HepG2 (cell line): ENCODE data around the gene TNFRSF18. TPM values are rescaled to one million over a fixed set of nuclear protein-coding genes. Genes with fewer than 3 reads are reported as not detected.

Experiments
- BRD4 ChIP-seq: sonication (generic); formaldehyde crosslinking; IDR thresholded peaks from 2 replicates; pipeline ENCODE4 v1.4.0; 2020; ENCODE audit warnings: missing genetic modification reagents
- DNMT3B ChIP-seq: conservative IDR thresholded peaks from 2 replicates; pipeline ENCODE4 v1.6.1; 2016; ENCODE audit warnings: missing biosample characterization, control low read depth
- ERF ChIP-seq: IDR thresholded peaks from 2 replicates; pipeline ENCODE4 v1.6.1; 2018; ENCODE audit warnings: missing biosample characterization, missing genetic modification reagents
- GATAD2A ChIP-seq: IDR thresholded peaks from 2 replicates; pipeline ENCODE4 v1.6.1; 2016
- HNF4G ChIP-seq, 2 experiments: sonication (generic) in 1 of 2; formaldehyde crosslinking in 1 of 2; IDR thresholded peaks; 2 replicates each; pipeline versions ENCODE4 v1.4.0 to v1.6.1; 2011 to 2020; ENCODE audit warnings: borderline replicate concordance in 2 of 2, low read depth in 2 of 2, mild to moderate bottlenecking in 2 of 2, low read length in 1 of 2, missing genetic modification reagents in 1 of 2, moderate library complexity in 1 of 2
- MTF1 ChIP-seq: sonication (generic); formaldehyde crosslinking; IDR thresholded peaks from 2 replicates; pipeline ENCODE4 v1.5.0; 2020; ENCODE audit warnings: missing genetic modification reagents
- NR3C1 ChIP-seq: sonication (generic); formaldehyde crosslinking; IDR thresholded peaks from 2 replicates; pipeline ENCODE4 v1.4.0; 2020; ENCODE audit warnings: missing genetic modification reagents
- NRL ChIP-seq: sonication (generic); formaldehyde crosslinking; IDR thresholded peaks from 2 replicates; pipeline ENCODE4 v1.5.0; 2020; ENCODE audit warnings: missing genetic modification reagents, mild to moderate bottlenecking, moderate library complexity, borderline replicate concordance
- PAXIP1 ChIP-seq: sonication (generic); formaldehyde crosslinking; conservative IDR thresholded peaks from 2 replicates; pipeline ENCODE4 v1.4.0; 2020; ENCODE audit warnings: mild to moderate bottlenecking, missing genetic modification reagents, moderate library complexity
- RARA ChIP-seq: IDR thresholded peaks from 2 replicates; pipeline ENCODE4 v1.6.1; 2016; ENCODE audit warnings: missing genetic modification reagents, missing compliant biosample characterization
- SAP130 ChIP-seq: IDR thresholded peaks from 2 replicates; pipeline ENCODE4 v1.6.1; 2016; ENCODE audit warnings: low read depth
- TMF1 ChIP-seq: sonication (generic); formaldehyde crosslinking; IDR thresholded peaks from 2 replicates; pipeline ENCODE4 v1.8.1; 2022; ENCODE audit warnings: low read depth, missing genetic modification reagents
- ZBTB34 ChIP-seq: sonication (generic); formaldehyde crosslinking; IDR thresholded peaks from 2 replicates; pipeline ENCODE4 v1.8.0; 2022; ENCODE audit warnings: mild to moderate bottlenecking, missing genetic modification reagents
- ZFX ChIP-seq: sonication (generic); formaldehyde crosslinking; IDR thresholded peaks from 2 replicates; pipeline ENCODE4 v1.4.0; 2020; ENCODE audit warnings: mild to moderate bottlenecking, low read depth, missing genetic modification reagents, moderate library complexity
- ZNF292 ChIP-seq: sonication (generic); formaldehyde crosslinking; IDR thresholded peaks from 2 replicates; pipeline ENCODE4 v1.8.1; 2022; ENCODE audit warnings: mild to moderate bottlenecking, low read depth, missing genetic modification reagents, borderline replicate concordance
- ZNF30 ChIP-seq: sonication (generic); formaldehyde crosslinking; IDR thresholded peaks from 2 replicates; pipeline ENCODE4 v1.5.0; 2020; ENCODE audit warnings: mild to moderate bottlenecking, missing genetic modification reagents
- ZNF333 ChIP-seq: sonication (generic); formaldehyde crosslinking; IDR thresholded peaks from 2 replicates; pipeline ENCODE4 v1.4.0; 2020; ENCODE audit warnings: mild to moderate bottlenecking, missing genetic modification reagents, borderline replicate concordance
- ZNF629 ChIP-seq: sonication (generic); formaldehyde crosslinking; conservative IDR thresholded peaks from 2 replicates; pipeline ENCODE4 v1.5.0; 2020; ENCODE audit warnings: missing genetic modification reagents
- ZNF678 ChIP-seq: sonication (generic); formaldehyde crosslinking; IDR thresholded peaks from 2 replicates; pipeline ENCODE4 v1.4.0; 2020; ENCODE audit warnings: mild to moderate bottlenecking, missing genetic modification reagents
- ZNF687 ChIP-seq: sonication (generic); formaldehyde crosslinking; IDR thresholded peaks from 2 replicates; pipeline ENCODE4 v1.5.1; 2020; ENCODE audit warnings: mild to moderate bottlenecking, missing genetic modification reagents, moderate library complexity
- ZNF883 ChIP-seq: sonication (generic); formaldehyde crosslinking; IDR thresholded peaks from 2 replicates; pipeline ENCODE4 v1.5.1; 2020; ENCODE audit warnings: mild to moderate bottlenecking, missing genetic modification reagents; ENCODE audit errors: not compliant biosample characterization
- polyA plus RNA-seq, 8 experiments: library from polyadenylated mRNA; depleted of rRNA in 3 of 8; stranded (reverse) in 7 of 8; unstranded in 1 of 8; fragments of >200 nt; fragmentation: Illumina TruSeq in 4 of 8; extraction: Trizol in 4 of 8; gene quantifications; 2 replicates each; pipeline versions ENCODE4 v1.2.1 to v1.2.3, GENCODE V29; 2011 to 2016; ENCODE audit warnings: low read depth in 4 of 8, missing spikeins in 1 of 8, mixed read lengths in 1 of 8; ENCODE audit not compliant: insufficient read depth in 1 of 8
- total RNA-seq, 5 experiments: library from RNA; depleted of rRNA; stranded (reverse); fragments of >200 nt; fragmentation: Illumina TruSeq; extraction: Trizol; gene quantifications; 2 replicates each; pipeline ENCODE4 v1.2.3, GENCODE V29; 2016; ENCODE audit warnings: low read depth in 1 of 5

TNFRSF18 gene
- total and polyA plus RNA-seq, 2 of the 13 experiments (the other 11 are each of a cell fraction or from before 2014, with no cell fraction given), result not detected

GRCh38 chr1:1165900-1166421 lies 40.4 kb downstream of the TNFRSF18 start (continued):
- TF ChIP-seq TMF1 (peak; percentile 13; the same call in 1 of the 2 replicates), BRD4 (CRISPR knock-in tag) (0 out of 2 replicates have a peak, but pooled peaks have one; percentile 46), ZBTB34 (CRISPR knock-in tag) (no peak), ZFX (CRISPR knock-in tag) (peak; percentile 41; the same call in 1 of the 2 replicates), NRL (CRISPR knock-in tag) (0 out of 2 replicates have a peak, but pooled peaks have one; percentile 44), ZNF629 (CRISPR knock-in tag) (no peak), ZNF292 (CRISPR knock-in tag) (peak; percentile 25; the same call in 1 of the 2 replicates), NR3C1 (no peak), MTF1 (CRISPR knock-in tag) (no peak), ZNF30 (no peak), ZNF333 (CRISPR knock-in tag) (0 out of 2 replicates have a peak, but pooled peaks have one; percentile 2), GATAD2A (CRISPR knock-in tag) (peak; percentile 18; the same call in 1 of the 2 replicates), ZNF687 (CRISPR knock-in tag) (peak; percentile 79), ZNF883 (CRISPR knock-in tag) (no peak), PAXIP1 (CRISPR knock-in tag) (peak; percentile 63), ERF (no peak), HNF4G (IDR thresholded peaks at IDR 0.05; ENCODE audit: borderline replicate concordance, low read depth, low read length) (no peak), HNF4G (CRISPR knock-in tag; IDR thresholded peaks at IDR 0.05; ENCODE audit: borderline replicate concordance, low read depth) (0 out of 2 replicates have a peak, but pooled peaks have one; percentile 31), SAP130 (CRISPR knock-in tag) (peak; percentile 26; the same call in 1 of the 2 replicates), RARA (CRISPR knock-in tag) (peak; percentile 19; the same call in 1 of the 2 replicates), DNMT3B (CRISPR knock-in tag) (0 out of 2 replicates have a peak, but pooled peaks have one; percentile 45), ZNF678 (peak; percentile 23; the same call in 1 of the 2 replicates)
